HCT116 (cell line): Measurements from ENCODE around the gene CTNND2. TPM values are rescaled to one million over a fixed set of nuclear protein-coding genes. Genes with fewer than 3 reads are reported as not detected.

ENCODE experiments used
- ATAC-seq: fragments of 200-7000 bp; cut with Tn5 transposase; 2 replicates; pipeline ENCODE4 v1.9.1; 2020; ENCODE audit warnings: mild to moderate bottlenecking, moderate library complexity
- BruUV-seq: library from RNA; stranded (reverse); fragments of 400-500 nt; replicated peaks from 2 replicates; lab custom pipeline; 2021; lab: Mats Ljungman, UMichigan
- CTCF ChIA-PET: fragments of 300-600 bp; sonication (Branson Sonifier 250); formaldehyde crosslinking; loops from one replicate; lab custom pipeline; 2021; ENCODE audit warnings: antibody characterized with exemption; lab: Charles Lee
- POLR2A ChIA-PET: fragments of 300-600, 350-600 bp; sonication (Branson Sonifier 250); formaldehyde crosslinking; loops from one replicate; lab custom pipeline; 2021; ENCODE audit warnings: antibody characterized with exemption; lab: Charles Lee
- RAD21 ChIA-PET, 2 experiments: fragments of 300-600 bp; sonication (Branson Sonifier 250); formaldehyde crosslinking; loops; one replicate each; lab custom pipeline; 2023; ENCODE audit warnings: low total read pairs in 2 of 2; ENCODE audit not compliant: uncharacterized antibody in 2 of 2, unreplicated experiment in 2 of 2, low non-redundant PET in 1 of 2; lab: Charles Lee
- DNase-seq: peaks from one replicate; pipeline ENCODE4 v3.0.0-alpha.2; 2010; ENCODE audit warnings: low read depth, low spot score
- H2AFZ ChIP-seq: fragments of 200-600 bp; shearing (Covaris generic), sonication (generic); 2 replicates; pipeline ENCODE4 v1.6.1; 2017; ENCODE audit warnings: low read depth, mixed run types, mixed read lengths, antibody characterized with exemption, low read length; ENCODE audit not compliant: poor library complexity, severe bottlenecking
- H3K27ac ChIP-seq: 2 replicates; pipeline ENCODE4 v1.5.1; 2012; ENCODE audit warnings: low read depth, low read length
- H3K27me3 ChIP-seq: fragments of 200-600 bp; sonication (generic); 2 replicates; pipeline ENCODE4 v1.6.1; 2016; ENCODE audit warnings: mixed run types, low read length, mixed read lengths; ENCODE audit not compliant: insufficient read depth
- H3K36me3 ChIP-seq, 2 experiments: fragments of 200-500 bp in 1 of 2; fragments of 200-600 bp in 1 of 2; sonication (Bioruptor generic) in 1 of 2; sonication (generic) in 1 of 2; 2 replicates each; pipeline versions ENCODE4 v1.5.1 to v1.6.1; 2014 to 2016; ENCODE audit warnings: low read length in 2 of 2, inconsistent platforms in 1 of 2, mixed read lengths in 1 of 2, mixed run types in 1 of 2; ENCODE audit not compliant: insufficient read depth in 2 of 2, control insufficient read depth in 1 of 2
- H3K4me1 ChIP-seq, 2 experiments: fragments of 200-600 bp in 1 of 2; sonication (generic) in 1 of 2; 2 replicates each; pipeline versions ENCODE4 v1.5.1 to v1.6.1; 2012 to 2017; ENCODE audit warnings: low read length in 2 of 2, inconsistent platforms in 1 of 2, mild to moderate bottlenecking in 1 of 2, mixed read lengths in 1 of 2, mixed run types in 1 of 2, moderate library complexity in 1 of 2; ENCODE audit not compliant: insufficient read depth in 2 of 2, control insufficient read depth in 1 of 2
- H3K4me2 ChIP-seq: fragments of 200-600 bp; sonication (generic); 2 replicates; pipeline ENCODE4 v1.6.1; 2017; ENCODE audit warnings: mixed run types, low read length, mixed read lengths
- H3K4me3 ChIP-seq, 2 experiments: fragments of 200-600 bp in 1 of 2; sonication (generic) in 1 of 2; replicated peaks in 1 of 2; 2 replicates each; pipeline ENCODE4 v1.5.1; 2011 to 2016; ENCODE audit warnings: low read length in 2 of 2, control low read depth in 1 of 2, low read depth in 1 of 2, mild to moderate bottlenecking in 1 of 2, mixed read lengths in 1 of 2, mixed run types in 1 of 2
- H3K79me2 ChIP-seq: fragments of 200-600 bp; sonication (generic); 2 replicates; pipeline ENCODE4 v1.6.1; 2017; ENCODE audit warnings: mild to moderate bottlenecking, mixed run types, low read length, moderate library complexity, mixed read lengths; ENCODE audit not compliant: insufficient read depth
- H3K9ac ChIP-seq: fragments of 200-600 bp; sonication (generic); 2 replicates; pipeline ENCODE4 v1.6.1; 2016; ENCODE audit warnings: low read length, mixed read lengths
- H3K9me2 ChIP-seq: fragments of 200-600 bp; sonication (generic), shearing (Covaris generic); 2 replicates; pipeline ENCODE4 v1.6.1; 2017; ENCODE audit warnings: mixed run types, mild to moderate bottlenecking, moderate library complexity; ENCODE audit not compliant: insufficient read depth
- H3K9me3 ChIP-seq, 2 experiments: fragments of 200-500 bp in 1 of 2; fragments of 200-600 bp in 1 of 2; sonication (Bioruptor generic) in 1 of 2; sonication (generic) in 1 of 2; 2 replicates each; pipeline ENCODE4 v1.6.1; 2014 to 2017; ENCODE audit warnings: low read length in 2 of 2, mixed read lengths in 2 of 2, inconsistent platforms in 1 of 2, low read depth in 1 of 2, mild to moderate bottlenecking in 1 of 2, mixed run types in 1 of 2, moderate library complexity in 1 of 2; ENCODE audit not compliant: control insufficient read depth in 1 of 2, insufficient read depth in 1 of 2
- H4K20me1 ChIP-seq: fragments of 200-600 bp; sonication (generic), shearing (Covaris generic); 2 replicates; pipeline ENCODE4 v1.6.1; 2017; ENCODE audit warnings: mixed run types, mild to moderate bottlenecking, moderate library complexity; ENCODE audit not compliant: insufficient read depth
- EGR1 ChIP-seq: IDR thresholded peaks from 2 replicates; pipeline ENCODE4 v1.6.1; 2012; ENCODE audit warnings: low read depth
- EZH2 ChIP-seq: fragments of 200-600 bp; sonication (generic); IDR thresholded peaks from 2 replicates; pipeline ENCODE4 v1.6.1; 2017; ENCODE audit warnings: antibody characterized with exemption, mixed run types
- FOSL1 ChIP-seq: IDR thresholded peaks from 2 replicates; pipeline ENCODE4 v1.6.1; 2012; ENCODE audit warnings: low read depth
- JUND ChIP-seq: IDR thresholded peaks from 2 replicates; pipeline ENCODE4 v1.6.1; 2012
- MAX ChIP-seq: IDR thresholded peaks from 2 replicates; pipeline ENCODE4 v1.6.1; 2012
- POLR2A ChIP-seq: IDR thresholded peaks from 2 replicates; pipeline ENCODE4 v1.7.0; 2011; ENCODE audit warnings: borderline replicate concordance; ENCODE audit not compliant: insufficient read depth, insufficient read length; ENCODE audit errors: extremely low read depth
- SP1 ChIP-seq: IDR thresholded peaks from 2 replicates; pipeline ENCODE4 v1.6.1; 2012; ENCODE audit warnings: low read depth
- YY1 ChIP-seq: IDR thresholded peaks from 2 replicates; pipeline ENCODE4 v1.6.1; 2011; ENCODE audit warnings: low read length, low read depth, moderate library complexity, mild to moderate bottlenecking; ENCODE audit not compliant: insufficient replicate concordance; ENCODE audit errors: extremely low read depth
- ZNF274 ChIP-seq: fragments of 200-500 bp; sonication (Bioruptor generic); IDR thresholded peaks from 2 replicates; pipeline ENCODE4 v1.6.1; 2014; ENCODE audit warnings: mild to moderate bottlenecking, low read depth, low read length, inconsistent platforms
- intact Hi-C: fragments of 100-400 bp; cut with micrococcal nuclease; formaldehyde crosslinking; loops from 2 replicates; pipeline ENCODE4 v1.10.0; 2022
- total RNA-seq: library from RNA; stranded (reverse); gene quantifications from one replicate; pipeline ENCODE4 v1.2.1, GENCODE V29; 2021; ENCODE audit not compliant: unreplicated experiment
- TF ChIP-seq, protein P1 (sequence below): IDR thresholded peaks from 2 replicates; pipeline ENCODE4 v1.6.1; 2012; ENCODE audit warnings: low read depth
- TF ChIP-seq, protein P2 (sequence below): IDR thresholded peaks from 2 replicates; pipeline ENCODE4 v1.6.1; 2011; ENCODE audit warnings: mild to moderate bottlenecking, low read length, moderate library complexity; ENCODE audit not compliant: insufficient replicate concordance; ENCODE audit errors: extremely low read depth

CTNND2 gene
- total RNA-seq, 1 experiment from 2014 or later: not detected

DNA sequence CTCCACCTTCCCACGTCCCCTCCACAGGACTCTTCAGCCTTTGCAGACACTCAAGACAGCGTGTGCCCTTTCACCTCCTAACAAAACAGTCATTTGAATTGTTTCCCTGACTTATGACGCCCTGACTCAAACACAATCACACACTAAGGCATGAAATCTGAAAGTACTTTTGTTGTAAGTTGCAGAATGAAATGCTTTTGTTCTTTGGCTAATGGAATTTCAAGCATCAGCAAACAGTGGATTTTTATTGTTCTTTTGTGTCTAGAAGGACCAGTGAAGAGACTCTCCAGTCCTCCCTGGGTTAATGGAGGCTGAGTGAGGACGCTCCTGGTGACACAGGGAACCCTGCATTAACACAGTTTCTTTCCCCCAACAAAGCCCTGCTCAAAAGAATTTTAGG is 380.1 kb downstream of the CTNND2 start:
- TF ChIP-seq MAX: no peak
- TF ChIP-seq, protein P1, sequence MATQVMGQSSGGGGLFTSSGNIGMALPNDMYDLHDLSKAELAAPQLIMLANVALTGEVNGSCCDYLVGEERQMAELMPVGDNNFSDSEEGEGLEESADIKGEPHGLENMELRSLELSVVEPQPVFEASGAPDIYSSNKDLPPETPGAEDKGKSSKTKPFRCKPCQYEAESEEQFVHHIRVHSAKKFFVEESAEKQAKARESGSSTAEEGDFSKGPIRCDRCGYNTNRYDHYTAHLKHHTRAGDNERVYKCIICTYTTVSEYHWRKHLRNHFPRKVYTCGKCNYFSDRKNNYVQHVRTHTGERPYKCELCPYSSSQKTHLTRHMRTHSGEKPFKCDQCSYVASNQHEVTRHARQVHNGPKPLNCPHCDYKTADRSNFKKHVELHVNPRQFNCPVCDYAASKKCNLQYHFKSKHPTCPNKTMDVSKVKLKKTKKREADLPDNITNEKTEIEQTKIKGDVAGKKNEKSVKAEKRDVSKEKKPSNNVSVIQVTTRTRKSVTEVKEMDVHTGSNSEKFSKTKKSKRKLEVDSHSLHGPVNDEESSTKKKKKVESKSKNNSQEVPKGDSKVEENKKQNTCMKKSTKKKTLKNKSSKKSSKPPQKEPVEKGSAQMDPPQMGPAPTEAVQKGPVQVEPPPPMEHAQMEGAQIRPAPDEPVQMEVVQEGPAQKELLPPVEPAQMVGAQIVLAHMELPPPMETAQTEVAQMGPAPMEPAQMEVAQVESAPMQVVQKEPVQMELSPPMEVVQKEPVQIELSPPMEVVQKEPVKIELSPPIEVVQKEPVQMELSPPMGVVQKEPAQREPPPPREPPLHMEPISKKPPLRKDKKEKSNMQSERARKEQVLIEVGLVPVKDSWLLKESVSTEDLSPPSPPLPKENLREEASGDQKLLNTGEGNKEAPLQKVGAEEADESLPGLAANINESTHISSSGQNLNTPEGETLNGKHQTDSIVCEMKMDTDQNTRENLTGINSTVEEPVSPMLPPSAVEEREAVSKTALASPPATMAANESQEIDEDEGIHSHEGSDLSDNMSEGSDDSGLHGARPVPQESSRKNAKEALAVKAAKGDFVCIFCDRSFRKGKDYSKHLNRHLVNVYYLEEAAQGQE: no peak
- no peak for TF ChIP-seq ZNF274
- no peak for TF ChIP-seq SP1
- TF ChIP-seq FOSL1: no peak
- no peak for TF ChIP-seq POLR2A
- TF ChIP-seq YY1: no peak
- TF ChIP-seq, protein P2, sequence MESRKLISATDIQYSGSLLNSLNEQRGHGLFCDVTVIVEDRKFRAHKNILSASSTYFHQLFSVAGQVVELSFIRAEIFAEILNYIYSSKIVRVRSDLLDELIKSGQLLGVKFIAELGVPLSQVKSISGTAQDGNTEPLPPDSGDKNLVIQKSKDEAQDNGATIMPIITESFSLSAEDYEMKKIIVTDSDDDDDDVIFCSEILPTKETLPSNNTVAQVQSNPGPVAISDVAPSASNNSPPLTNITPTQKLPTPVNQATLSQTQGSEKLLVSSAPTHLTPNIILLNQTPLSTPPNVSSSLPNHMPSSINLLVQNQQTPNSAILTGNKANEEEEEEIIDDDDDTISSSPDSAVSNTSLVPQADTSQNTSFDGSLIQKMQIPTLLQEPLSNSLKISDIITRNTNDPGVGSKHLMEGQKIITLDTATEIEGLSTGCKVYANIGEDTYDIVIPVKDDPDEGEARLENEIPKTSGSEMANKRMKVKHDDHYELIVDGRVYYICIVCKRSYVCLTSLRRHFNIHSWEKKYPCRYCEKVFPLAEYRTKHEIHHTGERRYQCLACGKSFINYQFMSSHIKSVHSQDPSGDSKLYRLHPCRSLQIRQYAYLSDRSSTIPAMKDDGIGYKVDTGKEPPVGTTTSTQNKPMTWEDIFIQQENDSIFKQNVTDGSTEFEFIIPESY: no peak
- no peak for TF ChIP-seq EGR1
- TF ChIP-seq EZH2: no peak
- TF ChIP-seq JUND: no peak
- RAD21 ChIA-PET: no interaction called here
- peaks cover 5 to 20% of the 10 kb centered on the region in 2 experiments; a peak in 2 of 4 replicates for H3K9me3 ChIP-seq
- POLR2A ChIA-PET: no interaction called here
- H3K4me1 ChIP-seq: no peaks in the 10 kb centered on the region
- intact Hi-C loops: no loop called here
- H3K4me2 ChIP-seq: no peak overlapping the region
- H3K4me3 ChIP-seq: no peak overlapping the region
- no peak for DNase-seq
- no peaks in the 10 kb centered on the region for H4K20me1 ChIP-seq
- CTCF ChIA-PET: no interaction called here
- no peak overlapping the region for H3K9ac ChIP-seq
- H3K27ac ChIP-seq: no peak overlapping the region
- no peaks in the 10 kb centered on the region for H3K27me3 ChIP-seq
- H3K36me3 ChIP-seq: no peaks in the 10 kb centered on the region
- H2AFZ ChIP-seq: no peak overlapping the region
- H3K9me2 ChIP-seq: no peaks in the 10 kb centered on the region
- no peak for ATAC-seq
- no peaks in the 10 kb centered on the region for H3K79me2 ChIP-seq
- no TSS peak for BruUV-seq
